22Rv1 (cell line): ENCODE results near the gene SMG9.

Source experiments
- CTCF ChIP-seq: fragments of 450-650 bp; IDR thresholded peaks from 2 replicates; pipeline ENCODE4 v1.5.1; 2017; ENCODE audit warnings: mild to moderate bottlenecking
- ZFX ChIP-seq: fragments of 450-650 bp; IDR thresholded peaks from 2 replicates; pipeline ENCODE4 v1.6.1; 2017; ENCODE audit warnings: antibody characterized with exemption, borderline replicate concordance

- TF ChIP-seq CTCF, result no peak
- TF ChIP-seq ZFX, result no peak
Measured at GRCh38 chr19:43778651-43779050, 23.9 kb upstream of the SMG9 start.
